GM11168 (cell line): ENCODE results near the gene DCHS2.

Experiments used
- in situ Hi-C: fragments of 300-500 bp; cut with MboI; formaldehyde crosslinking; loops from one replicate; pipeline ENCODE4 v1.12.0; 2022; ENCODE audit warnings: low sequenced_read_pairs; ENCODE audit not compliant: unreplicated experiment

DCHS2 gene

GRCh38 chr4:154329268-154329868 lies 162.2 kb downstream of the DCHS2 start:
- in situ Hi-C loops = no loop called here

- in situ Hi-C loops = no loop called here
Observed at GRCh38 chr4:154328030-154328429, 163.6 kb downstream of the DCHS2 start.

- in situ Hi-C loops = no loop called here
Observed at GRCh38 chr4:154320521-154320920, 171.1 kb downstream of the DCHS2 start.

GRCh38 chr4:154319736-154320135 lies 171.9 kb downstream of the DCHS2 start:
- in situ Hi-C loops = no loop called here

- in situ Hi-C loops = no loop called here
Observed at GRCh38 chr4:154317201-154317999, 174.2 kb downstream of the DCHS2 start.

GRCh38 chr4:154315741-154316140 lies 175.9 kb downstream of the DCHS2 start:
- in situ Hi-C loops = no loop called here

- in situ Hi-C loops = no loop called here
Observed at GRCh38 chr4:154314248-154314647, 177.4 kb downstream of the DCHS2 start.

- in situ Hi-C loops = no loop called here
Observed at GRCh38 chr4:154313004-154313585, 178.5 kb downstream of the DCHS2 start.

- in situ Hi-C loops = no loop called here
Observed at GRCh38 chr4:154312246-154312645, 179.4 kb downstream of the DCHS2 start.

- in situ Hi-C loops = no loop called here
Observed at GRCh38 chr4:154310578-154310977, 181.0 kb downstream of the DCHS2 start.

- in situ Hi-C loops = no loop called here
Observed at GRCh38 chr4:154308207-154308606, 183.4 kb downstream of the DCHS2 start.

- in situ Hi-C loops = no loop called here
Observed at GRCh38 chr4:154307451-154307850, 184.1 kb downstream of the DCHS2 start.

GRCh38 chr4:154305616-154306015 lies 186.0 kb downstream of the DCHS2 start:
- in situ Hi-C loops = no loop called here

GRCh38 chr4:154304679-154305078 lies 186.9 kb downstream of the DCHS2 start:
- in situ Hi-C loops = no loop called here

- in situ Hi-C loops = no loop called here
Observed at GRCh38 chr4:154294652-154295350, 196.8 kb downstream of the DCHS2 start.

- in situ Hi-C loops = no loop called here
Observed at GRCh38 chr4:154293427-154293826, 198.2 kb downstream of the DCHS2 start.

GRCh38 chr4:154292589-154292988 lies 199.0 kb downstream of the DCHS2 start:
- in situ Hi-C loops = no loop called here

GRCh38 chr4:154277172-154277571 lies 214.4 kb downstream of the DCHS2 start:
- in situ Hi-C loops = no loop called here

GRCh38 chr4:154276496-154276895 lies 215.1 kb downstream of the DCHS2 start:
- in situ Hi-C loops = no loop called here

GRCh38 chr4:154254999-154255398 lies 236.6 kb downstream of the DCHS2 start:
- in situ Hi-C loops = no loop called here

- in situ Hi-C loops = no loop called here
Observed at GRCh38 chr4:154234576-154234975, 257.0 kb downstream of the DCHS2 start.
